Spleen (tissue), 11 donors: ENCODE results near the gene ALDH3B1. TPM values are rescaled to one million over a fixed set of nuclear protein-coding genes. Genes with fewer than 3 reads are reported as not detected.

ENCODE experiments used
- DNase-seq: peaks from one replicate; pipeline ENCODE4 v3.0.0-alpha.2; 2020
- H3K27ac ChIP-seq, 8 donors: fragments of 200-600 bp; sonication (generic) in 7 of 8; 1 replicate in 4 of 8; 2 replicates in 4 of 8; pipeline versions ENCODE4 v1.5.0 to v1.8.0; 2016 to 2021; ENCODE audit warnings: inconsistent platforms in 4 of 8, mild to moderate bottlenecking in 4 of 8, moderate library complexity in 1 of 8
- H3K27me3 ChIP-seq, 7 donors: fragments of 200-600 bp; sonication (generic) in 6 of 7; replicated peaks in 1 of 7; 1 replicate in 4 of 7; 2 replicates in 3 of 7; pipeline versions ENCODE4 v1.5.0 to v1.8.0; 2016 to 2021; ENCODE audit warnings: inconsistent platforms in 3 of 7, mild to moderate bottlenecking in 1 of 7
- H3K36me3 ChIP-seq, 6 donors: fragments of 200-600 bp; sonication (generic) in 5 of 6; 1 replicate in 4 of 6; 2 replicates in 2 of 6; pipeline versions ENCODE4 v1.5.0 to v1.8.0; 2016 to 2021; ENCODE audit warnings: inconsistent platforms in 2 of 6
- H3K4me1 ChIP-seq, 6 donors: fragments of 200-600 bp; sonication (generic) in 5 of 6; 1 replicate in 3 of 6; 2 replicates in 3 of 6; pipeline versions ENCODE4 v1.5.0 to v1.8.0; 2016 to 2021; ENCODE audit warnings: inconsistent platforms in 3 of 6
- H3K4me3 ChIP-seq, 8 donors: fragments of 200-600 bp; sonication (generic) in 7 of 8; 1 replicate in 4 of 8; 2 replicates in 4 of 8; pipeline versions ENCODE4 v1.5.0 to v1.8.0; 2016 to 2021; ENCODE audit warnings: inconsistent platforms in 4 of 8, mild to moderate bottlenecking in 4 of 8, moderate library complexity in 2 of 8
- H3K9me3 ChIP-seq, 8 donors: fragments of 200-600 bp; sonication (generic) in 7 of 8; 1 replicate in 4 of 8; 2 replicates in 4 of 8; pipeline versions ENCODE4 v1.5.0 to v1.8.0; 2016 to 2021; ENCODE audit warnings: inconsistent platforms in 4 of 8
- POLR2A ChIP-seq, 3 donors: fragments of 450-650 bp; IDR thresholded peaks; one replicate each; pipeline ENCODE4 v1.5.1; 2017; ENCODE audit warnings: antibody characterized with exemption in 3 of 3, mild to moderate bottlenecking in 1 of 3
- POLR2AphosphoS5 ChIP-seq, 3 donors: sonication (generic); formaldehyde crosslinking; IDR thresholded peaks; one replicate each; pipeline ENCODE4 v1.5.1; 2017; ENCODE audit warnings: antibody characterized with exemption in 3 of 3
- WGBS, 5 donors: extraction: QIAGEN DNeasy Blood & Tissue Kit in 3 of 5; methylation state at CpG; one replicate each; pipeline versions ENCODE4 v1.1.5 to v1.1.7; 2013 to 2018; 5-methylcytosine and 5-hydroxymethylcytosine counted together
- intact Hi-C: fragments of 100-400 bp; cut with DNase I; formaldehyde crosslinking; loops from one replicate; pipeline ENCODE4 v1.15.0; 2023; ENCODE audit warnings: low total_unique reads
- polyA plus RNA-seq, 3 donors: library from polyadenylated mRNA; stranded (reverse); fragments of 200-250 nt; gene quantifications; one replicate each; pipeline ENCODE4 v1.2.1, GENCODE V29; 2013
- total RNA-seq, 7 donors: library from RNA; depleted of rRNA in 3 of 7; stranded (reverse); fragments of >200 nt in 3 of 7; fragmentation: NEBNext Ultra II Directional in 4 of 7; extraction: Animal tissue kit (Norgen Biotek cat#: 25700) in 4 of 7; gene quantifications; one replicate each; pipeline versions ENCODE4 v1.1.0 to v1.2.1, GENCODE V29; 2016 to 2021
- TF ChIP-seq, protein P1 (sequence below), 11 experiments: fragments of 200-600 bp in 7 of 11; fragments of 450-650 bp in 4 of 11; sonication (generic) in 4 of 11; IDR thresholded peaks in 8 of 11; conservative IDR thresholded peaks in 3 of 11; 1 replicate in 7 of 11; 2 replicates in 4 of 11; pipeline versions ENCODE4 v1.4.0 to v1.8.0; 2016 to 2021; ENCODE audit warnings: antibody characterized with exemption in 11 of 11, inconsistent platforms in 4 of 11, mild to moderate bottlenecking in 1 of 11
- donor health status: healthy with polysubstance abuse.
- donor health status: DM: no; HTN: no; CAD: no; lungs with moderate emphysema.
- donor health status: DM: no; HTN: no; CAD: no.
- donor health status: Bipolar disorder and iron deficiency.
- donor health status: healthy.
- donor health status: DM: no; HTN: no; CAD: no.
- donor health status: DM: yes; HTN: yes; CAD: no.

The ALDH3B1 gene
- total and polyA plus RNA-seq, 10 donors: 7.8 to 46.8 (median 32.0) TPM

DNA sequence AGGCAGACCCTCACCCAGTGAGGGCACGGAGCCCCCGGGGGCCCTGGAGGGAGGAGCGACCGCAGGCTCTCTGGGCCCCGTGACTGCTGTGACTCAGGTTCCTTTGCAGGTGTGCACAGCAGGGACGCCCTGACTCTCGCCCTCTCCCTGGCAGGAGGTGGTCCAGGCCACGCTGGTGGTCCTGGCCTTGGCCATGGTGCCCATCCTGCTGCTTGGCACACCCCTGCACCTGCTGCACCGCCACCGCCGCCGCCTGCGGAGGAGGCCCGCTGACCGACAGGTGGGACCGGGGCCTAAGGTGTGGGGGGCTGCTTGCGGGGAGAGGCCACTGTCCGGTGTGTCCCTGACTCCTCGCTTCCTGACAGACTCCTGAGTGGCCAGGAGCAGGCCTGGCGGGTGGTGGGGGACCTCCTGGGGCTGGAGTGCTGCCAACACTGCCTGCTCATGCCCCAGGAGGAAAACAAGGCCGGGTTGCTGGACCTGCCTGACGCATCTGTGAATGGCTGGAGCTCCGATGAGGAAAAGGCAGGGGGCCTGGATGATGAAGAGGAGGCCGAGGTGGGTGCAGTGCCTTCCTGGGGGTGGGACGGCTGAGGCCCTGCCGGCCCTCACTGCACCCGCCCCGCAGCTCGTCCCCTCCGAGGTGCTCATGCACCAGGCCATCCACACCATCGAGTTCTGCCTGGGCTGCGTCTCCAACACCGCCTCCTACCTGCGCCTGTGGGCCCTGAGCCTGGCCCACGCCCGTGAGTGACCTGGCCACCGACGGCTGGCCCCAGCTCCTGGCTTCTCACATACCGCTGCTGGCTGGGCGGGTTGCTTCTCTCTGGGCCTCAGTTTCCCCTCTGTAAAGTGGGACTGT, 39.6 kb downstream of the ALDH3B1 start:
- Histone ChIP-seq H3K27ac (no peak overlapping the region), H3K4me3 (no peak overlapping the region), H3K9me3 (no peaks in the 10 kb centered on the region), H3K4me1 (peaks cover 0 to 9% (median 0%) of the 10 kb centered on the region in 6 donors), H3K27me3 (no peaks in the 10 kb centered on the region), H3K36me3 (peaks cover 2 to 95% (median 85%) of the 10 kb centered on the region in 6 donors)
- intact Hi-C loops: no loop called here
- peak; percentile 72 for DNase-seq
- WGBS, 5 donors: 92 to 96% (median 95%) methylated on average over 25 to 40 of the region's 40 CpGs
- TF ChIP-seq, protein P1, sequence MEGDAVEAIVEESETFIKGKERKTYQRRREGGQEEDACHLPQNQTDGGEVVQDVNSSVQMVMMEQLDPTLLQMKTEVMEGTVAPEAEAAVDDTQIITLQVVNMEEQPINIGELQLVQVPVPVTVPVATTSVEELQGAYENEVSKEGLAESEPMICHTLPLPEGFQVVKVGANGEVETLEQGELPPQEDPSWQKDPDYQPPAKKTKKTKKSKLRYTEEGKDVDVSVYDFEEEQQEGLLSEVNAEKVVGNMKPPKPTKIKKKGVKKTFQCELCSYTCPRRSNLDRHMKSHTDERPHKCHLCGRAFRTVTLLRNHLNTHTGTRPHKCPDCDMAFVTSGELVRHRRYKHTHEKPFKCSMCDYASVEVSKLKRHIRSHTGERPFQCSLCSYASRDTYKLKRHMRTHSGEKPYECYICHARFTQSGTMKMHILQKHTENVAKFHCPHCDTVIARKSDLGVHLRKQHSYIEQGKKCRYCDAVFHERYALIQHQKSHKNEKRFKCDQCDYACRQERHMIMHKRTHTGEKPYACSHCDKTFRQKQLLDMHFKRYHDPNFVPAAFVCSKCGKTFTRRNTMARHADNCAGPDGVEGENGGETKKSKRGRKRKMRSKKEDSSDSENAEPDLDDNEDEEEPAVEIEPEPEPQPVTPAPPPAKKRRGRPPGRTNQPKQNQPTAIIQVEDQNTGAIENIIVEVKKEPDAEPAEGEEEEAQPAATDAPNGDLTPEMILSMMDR (IDR thresholded peaks at IDR 0.05 in 8 of 11, conservative IDR thresholded peaks at IDR 0.05 in 3 of 11): no peak
- peak in 2 of 3 donors; percentile 4 to 65 for TF ChIP-seq POLR2AphosphoS5 (IDR thresholded peaks at IDR 0.05)
- TF ChIP-seq POLR2A (IDR thresholded peaks at IDR 0.05): no peak

DNA sequence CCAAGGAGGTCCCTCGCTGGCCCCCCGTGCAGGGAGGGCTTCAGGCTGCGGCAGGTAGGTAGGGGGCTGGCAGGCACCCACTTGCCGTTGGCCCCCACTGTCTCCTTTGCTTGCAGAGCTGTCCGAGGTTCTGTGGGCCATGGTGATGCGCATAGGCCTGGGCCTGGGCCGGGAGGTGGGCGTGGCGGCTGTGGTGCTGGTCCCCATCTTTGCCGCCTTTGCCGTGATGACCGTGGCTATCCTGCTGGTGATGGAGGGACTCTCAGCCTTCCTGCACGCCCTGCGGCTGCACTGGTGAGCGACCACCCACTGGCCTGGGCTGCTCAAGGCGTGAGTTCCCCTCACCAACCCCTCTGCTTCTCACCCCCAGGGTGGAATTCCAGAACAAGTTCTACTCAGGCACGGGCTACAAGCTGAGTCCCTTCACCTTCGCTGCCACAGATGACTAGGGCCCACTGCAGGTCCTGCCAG, 40.3 kb downstream of the ALDH3B1 start:
- no peaks in the 10 kb centered on the region for H3K27me3 ChIP-seq
- H3K4me1 ChIP-seq: peaks cover 0 to 9% (median 0%) of the 10 kb centered on the region in 6 donors
- peak overlapping the region in 1 of 8 donors; percentile 12 for H3K27ac ChIP-seq
- intact Hi-C loops: no loop called here
- H3K36me3 ChIP-seq: peaks cover 2 to 89% (median 78%) of the 10 kb centered on the region in 6 donors
- no peaks in the 10 kb centered on the region for H3K9me3 ChIP-seq
- H3K4me3 ChIP-seq: no peak overlapping the region
- WGBS, 5 donors: 94 to 98% (median 95%) methylated on average over 13 to 18 of the region's 18 CpGs
- DNase-seq: no peak
- TF ChIP-seq, protein P1 (IDR thresholded peaks at IDR 0.05 in 8 of 11, conservative IDR thresholded peaks at IDR 0.05 in 3 of 11): no peak
- TF ChIP-seq POLR2A (IDR thresholded peaks at IDR 0.05) (no peak), POLR2AphosphoS5 (IDR thresholded peaks at IDR 0.05) (peak in 1 of 3 donors; percentile 46)

DNA sequence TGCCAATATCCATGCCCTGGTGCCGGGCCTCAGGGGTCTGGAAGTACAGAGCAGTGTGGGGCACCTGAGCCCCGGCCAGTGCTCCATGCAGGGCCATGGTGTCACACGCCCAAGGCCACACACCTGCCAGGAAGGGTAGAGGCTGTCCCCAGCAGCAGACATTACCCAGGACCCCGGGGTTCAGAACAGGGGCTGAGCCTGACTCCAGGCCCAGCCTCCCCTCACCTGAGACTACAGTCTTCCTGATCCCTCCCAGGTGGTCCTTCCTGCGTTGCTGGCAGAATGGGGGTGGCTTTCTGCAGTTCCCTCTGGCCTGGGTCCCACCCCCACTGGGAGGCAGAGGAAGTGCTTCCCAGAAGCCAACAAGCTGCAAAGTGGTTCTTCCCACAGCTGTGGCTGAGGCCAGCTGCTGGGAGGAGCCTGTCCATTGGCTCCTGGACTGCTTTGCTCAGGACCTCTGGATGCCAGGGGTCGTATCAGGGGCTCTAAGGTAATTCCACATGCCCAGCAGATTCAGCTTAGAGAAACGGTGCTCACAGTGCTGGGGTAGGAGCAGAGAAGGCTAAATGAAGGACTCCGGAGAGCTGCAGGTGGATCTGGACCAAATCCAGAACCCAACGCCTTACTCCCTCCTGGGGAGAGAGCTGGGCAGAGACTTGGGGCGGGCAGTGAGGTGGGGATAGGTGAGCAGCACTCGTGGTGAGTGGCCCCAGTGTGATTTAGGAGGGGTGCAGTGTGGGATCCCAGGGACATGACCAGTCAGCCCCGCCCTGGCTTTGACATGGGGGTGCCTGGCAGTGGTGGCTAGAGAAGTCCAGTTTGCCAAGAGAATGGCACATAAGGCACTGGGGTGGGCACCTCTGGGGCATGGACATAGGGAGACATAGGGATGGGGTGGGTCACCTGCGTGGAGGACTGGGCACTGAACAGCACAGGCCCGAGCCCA, 41.3 kb downstream of the ALDH3B1 start:
- Histone ChIP-seq H3K27ac (peak overlapping the region in 2 of 8 donors; percentile 5 to 12), H3K27me3 (no peaks in the 10 kb centered on the region), H3K36me3 (peaks cover 2 to 78% (median 67%) of the 10 kb centered on the region in 6 donors), H3K4me3 (no peak overlapping the region), H3K9me3 (no peaks in the 10 kb centered on the region), H3K4me1 (peaks cover 0 to 9% (median 0%) of the 10 kb centered on the region in 6 donors)
- DNase-seq: no peak
- peak in 2 of 3 donors; percentile 19 to 32 for TF ChIP-seq POLR2AphosphoS5 (IDR thresholded peaks at IDR 0.05)
- TF ChIP-seq, protein P1 (IDR thresholded peaks at IDR 0.05 in 8 of 11, conservative IDR thresholded peaks at IDR 0.05 in 3 of 11): no peak
- 80 to 87% (median 85%) methylated on average over 8 to 14 of the region's 14 CpGs for WGBS, 5 donors
- intact Hi-C loops: no loop called here
